Measurements from ENCODE around the gene MLLT3.

GRCh38 chr9:20478786-20479185 is 143.5 kb downstream of the MLLT3 start:
- no peak for TF ChIP-seq EZH2 (IDR thresholded peaks at IDR 0.05; ENCODE audit: insufficient read depth, low read length)
- TF ChIP-seq, protein P1, sequence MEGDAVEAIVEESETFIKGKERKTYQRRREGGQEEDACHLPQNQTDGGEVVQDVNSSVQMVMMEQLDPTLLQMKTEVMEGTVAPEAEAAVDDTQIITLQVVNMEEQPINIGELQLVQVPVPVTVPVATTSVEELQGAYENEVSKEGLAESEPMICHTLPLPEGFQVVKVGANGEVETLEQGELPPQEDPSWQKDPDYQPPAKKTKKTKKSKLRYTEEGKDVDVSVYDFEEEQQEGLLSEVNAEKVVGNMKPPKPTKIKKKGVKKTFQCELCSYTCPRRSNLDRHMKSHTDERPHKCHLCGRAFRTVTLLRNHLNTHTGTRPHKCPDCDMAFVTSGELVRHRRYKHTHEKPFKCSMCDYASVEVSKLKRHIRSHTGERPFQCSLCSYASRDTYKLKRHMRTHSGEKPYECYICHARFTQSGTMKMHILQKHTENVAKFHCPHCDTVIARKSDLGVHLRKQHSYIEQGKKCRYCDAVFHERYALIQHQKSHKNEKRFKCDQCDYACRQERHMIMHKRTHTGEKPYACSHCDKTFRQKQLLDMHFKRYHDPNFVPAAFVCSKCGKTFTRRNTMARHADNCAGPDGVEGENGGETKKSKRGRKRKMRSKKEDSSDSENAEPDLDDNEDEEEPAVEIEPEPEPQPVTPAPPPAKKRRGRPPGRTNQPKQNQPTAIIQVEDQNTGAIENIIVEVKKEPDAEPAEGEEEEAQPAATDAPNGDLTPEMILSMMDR (IDR thresholded peaks at IDR 0.05; ENCODE audit: insufficient read depth, low read depth, low read length): no peak
